WTC11 (cell line): ENCODE measurements around the gene TRNP1. TPM values are rescaled to one million over a fixed set of nuclear protein-coding genes. Genes with fewer than 3 reads are reported as not detected.
A peak's percentile ranks its signal among the peaks of the same experiment; 100 is the strongest.

ENCODE experiments used
- GRHL2 ChIP-seq: fragments of 250-450 bp; sonication (Bioruptor Pico); IDR thresholded peaks from 2 replicates; pipeline ENCODE4 v1.8.0; 2022; ENCODE audit warnings: mild to moderate bottlenecking, moderate library complexity; ENCODE audit not compliant: insufficient replicate concordance, severe bottlenecking
- GTF2I ChIP-seq: fragments of 250-450 bp; sonication (Bioruptor Pico); conservative IDR thresholded peaks from 2 replicates; pipeline ENCODE4 v1.4.0; 2021; ENCODE audit warnings: mild to moderate bottlenecking
- JUN ChIP-seq: sonication (generic); formaldehyde crosslinking; IDR thresholded peaks from 2 replicates; pipeline ENCODE4 v1.8.0; 2023; ENCODE audit warnings: mild to moderate bottlenecking, missing genetic modification reagents
- KAT7 ChIP-seq: sonication (generic); formaldehyde crosslinking; IDR thresholded peaks from 2 replicates; pipeline ENCODE4 v1.8.1; 2023; ENCODE audit warnings: missing genetic modification reagents, mild to moderate bottlenecking, borderline replicate concordance
- NFATC4 ChIP-seq: fragments of 250-450 bp; sonication (Bioruptor Pico); IDR thresholded peaks from 2 replicates; pipeline ENCODE4 v1.9.0; 2021; ENCODE audit warnings: mild to moderate bottlenecking
- OVOL2 ChIP-seq: fragments of 250-450 bp; sonication (Bioruptor Pico); IDR thresholded peaks from 2 replicates; pipeline ENCODE4 v1.9.0; 2021; ENCODE audit warnings: mild to moderate bottlenecking, borderline replicate concordance
- PRRX2 ChIP-seq: fragments of 250-450 bp; sonication (Bioruptor Pico); IDR thresholded peaks from 2 replicates; pipeline ENCODE4 v1.8.0; 2021; ENCODE audit warnings: mild to moderate bottlenecking
- RORB ChIP-seq: fragments of 250-450 bp; sonication (Bioruptor Pico); IDR thresholded peaks from 2 replicates; pipeline ENCODE4 v1.9.0; 2021; ENCODE audit warnings: mild to moderate bottlenecking
- TP53 ChIP-seq: sonication (generic); formaldehyde crosslinking; IDR thresholded peaks from 2 replicates; pipeline ENCODE4 v1.8.1; 2023; ENCODE audit warnings: mild to moderate bottlenecking, missing genetic modification reagents
- ZNF219 ChIP-seq: sonication (generic); formaldehyde crosslinking; IDR thresholded peaks from 2 replicates; pipeline ENCODE4 v1.8.0; 2023; ENCODE audit warnings: missing genetic modification reagents, mild to moderate bottlenecking, borderline replicate concordance
- ZNF671 ChIP-seq: fragments of 250-450 bp; sonication (Bioruptor Pico); IDR thresholded peaks from 2 replicates; pipeline ENCODE4 v1.8.0; 2021; ENCODE audit warnings: mild to moderate bottlenecking
- total RNA-seq: library from RNA; stranded (reverse); gene quantifications from 3 replicates; pipeline ENCODE4 v1.2.3, GENCODE V29; 2021
- TF ChIP-seq, protein P1 (sequence below): fragments of 250-450 bp; sonication (Bioruptor Pico); IDR thresholded peaks from 2 replicates; pipeline ENCODE4 v1.8.0; 2021; ENCODE audit warnings: mild to moderate bottlenecking
- TF ChIP-seq, protein P2 (sequence below): fragments of 250-450 bp; sonication (Bioruptor Pico); IDR thresholded peaks from 2 replicates; pipeline ENCODE4 v1.9.0; 2021; ENCODE audit warnings: moderate library complexity, mild to moderate bottlenecking, inconsistent platforms, borderline replicate concordance
- TF ChIP-seq, protein P3 (sequence below): sonication (generic); formaldehyde crosslinking; IDR thresholded peaks from 2 replicates; pipeline ENCODE4 v1.8.0; 2022; ENCODE audit warnings: missing genetic modification reagents
- TF ChIP-seq, protein P4 (sequence below): sonication (generic); formaldehyde crosslinking; IDR thresholded peaks from 2 replicates; pipeline ENCODE4 v1.8.0; 2022; ENCODE audit warnings: mild to moderate bottlenecking, missing genetic modification reagents
- TF ChIP-seq, protein P5 (sequence below): sonication (generic); formaldehyde crosslinking; IDR thresholded peaks from 2 replicates; pipeline ENCODE4 v1.8.1; 2022; ENCODE audit warnings: mild to moderate bottlenecking, missing genetic modification reagents, moderate library complexity, borderline replicate concordance
- TF ChIP-seq, protein P6 (sequence below): sonication (generic); formaldehyde crosslinking; IDR thresholded peaks from 2 replicates; pipeline ENCODE4 v1.8.1; 2023; ENCODE audit warnings: mild to moderate bottlenecking, missing genetic modification reagents
- TF ChIP-seq, protein P7 (sequence below): fragments of 250-450 bp; sonication (Bioruptor Pico); IDR thresholded peaks from 2 replicates; pipeline ENCODE4 v1.9.0; 2021; ENCODE audit warnings: mild to moderate bottlenecking, borderline replicate concordance
- TF ChIP-seq, protein P8 (sequence below): fragments of 250-450 bp; sonication (Bioruptor Pico); IDR thresholded peaks from 2 replicates; pipeline ENCODE4 v2.1.2; 2022; ENCODE audit warnings: mild to moderate bottlenecking, moderate library complexity
- TF ChIP-seq, protein P9 (sequence below): sonication (generic); formaldehyde crosslinking; IDR thresholded peaks from 2 replicates; pipeline ENCODE4 v1.8.0; 2022; ENCODE audit warnings: mild to moderate bottlenecking, missing genetic modification reagents

The TRNP1 gene
- total RNA-seq, 1 experiment from 2014 or later, result 37.6 TPM

DNA sequence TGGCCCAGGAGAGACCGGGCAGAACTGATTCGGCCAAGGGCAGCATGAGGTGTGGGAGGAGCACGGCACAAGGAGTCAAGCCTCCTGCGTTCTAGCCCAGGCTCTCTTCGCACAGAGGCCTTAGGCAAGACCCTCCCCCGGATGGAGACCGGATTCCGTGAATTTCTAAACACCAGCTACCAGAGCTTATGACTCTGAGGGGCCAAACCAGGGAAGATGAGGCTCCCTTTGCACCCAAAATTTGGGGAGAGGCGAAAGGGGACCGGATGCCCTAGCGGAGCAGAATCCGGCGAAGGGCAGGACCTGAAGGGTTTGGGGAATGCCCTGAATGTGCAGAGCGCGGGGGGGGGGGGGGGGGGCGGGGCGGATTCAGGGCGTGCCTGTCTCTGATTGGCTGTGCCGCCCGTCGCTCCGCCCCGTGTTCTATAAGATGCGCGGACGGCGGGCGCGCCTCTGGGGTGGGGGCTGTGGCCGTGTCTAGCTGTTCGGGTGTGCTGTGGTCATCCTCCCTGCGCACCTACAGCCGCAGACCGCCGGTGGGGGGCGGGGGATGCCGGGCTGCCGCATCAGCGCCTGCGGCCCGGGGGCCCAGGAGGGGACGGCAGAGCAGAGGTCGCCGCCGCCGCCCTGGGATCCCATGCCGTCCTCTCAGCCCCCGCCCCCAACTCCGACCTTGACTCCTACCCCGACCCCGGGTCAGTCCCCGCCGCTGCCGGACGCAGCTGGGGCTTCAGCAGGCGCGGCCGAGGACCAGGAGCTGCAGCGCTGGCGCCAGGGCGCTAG, at the start of gene TRNP1 (continued):
- TF ChIP-seq, protein P1, sequence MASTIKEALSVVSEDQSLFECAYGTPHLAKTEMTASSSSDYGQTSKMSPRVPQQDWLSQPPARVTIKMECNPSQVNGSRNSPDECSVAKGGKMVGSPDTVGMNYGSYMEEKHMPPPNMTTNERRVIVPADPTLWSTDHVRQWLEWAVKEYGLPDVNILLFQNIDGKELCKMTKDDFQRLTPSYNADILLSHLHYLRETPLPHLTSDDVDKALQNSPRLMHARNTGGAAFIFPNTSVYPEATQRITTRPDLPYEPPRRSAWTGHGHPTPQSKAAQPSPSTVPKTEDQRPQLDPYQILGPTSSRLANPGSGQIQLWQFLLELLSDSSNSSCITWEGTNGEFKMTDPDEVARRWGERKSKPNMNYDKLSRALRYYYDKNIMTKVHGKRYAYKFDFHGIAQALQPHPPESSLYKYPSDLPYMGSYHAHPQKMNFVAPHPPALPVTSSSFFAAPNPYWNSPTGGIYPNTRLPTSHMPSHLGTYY (CRISPR knock-in tag), result peak; percentile 86; the same call in 1 of the 2 replicates
- TF ChIP-seq OVOL2 (CRISPR knock-in tag), result no peak
- TF ChIP-seq, protein P2, sequence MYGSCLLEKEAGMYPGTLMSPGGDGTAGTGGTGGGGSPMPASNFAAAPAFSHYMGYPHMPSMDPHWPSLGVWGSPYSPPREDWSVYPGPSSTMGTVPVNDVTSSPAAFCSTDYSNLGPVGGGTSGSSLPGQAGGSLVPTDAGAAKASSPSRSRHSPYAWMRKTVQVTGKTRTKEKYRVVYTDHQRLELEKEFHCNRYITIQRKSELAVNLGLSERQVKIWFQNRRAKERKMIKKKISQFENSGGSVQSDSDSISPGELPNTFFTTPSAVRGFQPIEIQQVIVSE (CRISPR knock-in tag), result no peak
- TF ChIP-seq, protein P3, sequence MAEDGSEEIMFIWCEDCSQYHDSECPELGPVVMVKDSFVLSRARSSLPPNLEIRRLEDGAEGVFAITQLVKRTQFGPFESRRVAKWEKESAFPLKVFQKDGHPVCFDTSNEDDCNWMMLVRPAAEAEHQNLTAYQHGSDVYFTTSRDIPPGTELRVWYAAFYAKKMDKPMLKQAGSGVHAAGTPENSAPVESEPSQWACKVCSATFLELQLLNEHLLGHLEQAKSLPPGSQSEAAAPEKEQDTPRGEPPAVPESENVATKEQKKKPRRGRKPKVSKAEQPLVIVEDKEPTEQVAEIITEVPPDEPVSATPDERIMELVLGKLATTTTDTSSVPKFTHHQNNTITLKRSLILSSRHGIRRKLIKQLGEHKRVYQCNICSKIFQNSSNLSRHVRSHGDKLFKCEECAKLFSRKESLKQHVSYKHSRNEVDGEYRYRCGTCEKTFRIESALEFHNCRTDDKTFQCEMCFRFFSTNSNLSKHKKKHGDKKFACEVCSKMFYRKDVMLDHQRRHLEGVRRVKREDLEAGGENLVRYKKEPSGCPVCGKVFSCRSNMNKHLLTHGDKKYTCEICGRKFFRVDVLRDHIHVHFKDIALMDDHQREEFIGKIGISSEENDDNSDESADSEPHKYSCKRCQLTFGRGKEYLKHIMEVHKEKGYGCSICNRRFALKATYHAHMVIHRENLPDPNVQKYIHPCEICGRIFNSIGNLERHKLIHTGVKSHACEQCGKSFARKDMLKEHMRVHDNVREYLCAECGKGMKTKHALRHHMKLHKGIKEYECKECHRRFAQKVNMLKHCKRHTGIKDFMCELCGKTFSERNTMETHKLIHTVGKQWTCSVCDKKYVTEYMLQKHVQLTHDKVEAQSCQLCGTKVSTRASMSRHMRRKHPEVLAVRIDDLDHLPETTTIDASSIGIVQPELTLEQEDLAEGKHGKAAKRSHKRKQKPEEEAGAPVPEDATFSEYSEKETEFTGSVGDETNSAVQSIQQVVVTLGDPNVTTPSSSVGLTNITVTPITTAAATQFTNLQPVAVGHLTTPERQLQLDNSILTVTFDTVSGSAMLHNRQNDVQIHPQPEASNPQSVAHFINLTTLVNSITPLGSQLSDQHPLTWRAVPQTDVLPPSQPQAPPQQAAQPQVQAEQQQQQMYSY, result 0 out of 2 replicates have a peak, but pooled peaks have one; percentile 14
- TF ChIP-seq, protein P4, sequence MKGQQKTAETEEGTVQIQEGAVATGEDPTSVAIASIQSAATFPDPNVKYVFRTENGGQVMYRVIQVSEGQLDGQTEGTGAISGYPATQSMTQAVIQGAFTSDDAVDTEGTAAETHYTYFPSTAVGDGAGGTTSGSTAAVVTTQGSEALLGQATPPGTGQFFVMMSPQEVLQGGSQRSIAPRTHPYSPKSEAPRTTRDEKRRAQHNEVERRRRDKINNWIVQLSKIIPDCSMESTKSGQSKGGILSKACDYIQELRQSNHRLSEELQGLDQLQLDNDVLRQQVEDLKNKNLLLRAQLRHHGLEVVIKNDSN (CRISPR knock-in tag), result no peak
- TF ChIP-seq, protein P5, sequence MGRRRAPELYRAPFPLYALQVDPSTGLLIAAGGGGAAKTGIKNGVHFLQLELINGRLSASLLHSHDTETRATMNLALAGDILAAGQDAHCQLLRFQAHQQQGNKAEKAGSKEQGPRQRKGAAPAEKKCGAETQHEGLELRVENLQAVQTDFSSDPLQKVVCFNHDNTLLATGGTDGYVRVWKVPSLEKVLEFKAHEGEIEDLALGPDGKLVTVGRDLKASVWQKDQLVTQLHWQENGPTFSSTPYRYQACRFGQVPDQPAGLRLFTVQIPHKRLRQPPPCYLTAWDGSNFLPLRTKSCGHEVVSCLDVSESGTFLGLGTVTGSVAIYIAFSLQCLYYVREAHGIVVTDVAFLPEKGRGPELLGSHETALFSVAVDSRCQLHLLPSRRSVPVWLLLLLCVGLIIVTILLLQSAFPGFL (CRISPR knock-in tag), result no peak
- TF ChIP-seq RORB, result no peak
- TF ChIP-seq PRRX2 (CRISPR knock-in tag), result peak; percentile 71; the same call in 1 of the 2 replicates
- TF ChIP-seq, protein P6, sequence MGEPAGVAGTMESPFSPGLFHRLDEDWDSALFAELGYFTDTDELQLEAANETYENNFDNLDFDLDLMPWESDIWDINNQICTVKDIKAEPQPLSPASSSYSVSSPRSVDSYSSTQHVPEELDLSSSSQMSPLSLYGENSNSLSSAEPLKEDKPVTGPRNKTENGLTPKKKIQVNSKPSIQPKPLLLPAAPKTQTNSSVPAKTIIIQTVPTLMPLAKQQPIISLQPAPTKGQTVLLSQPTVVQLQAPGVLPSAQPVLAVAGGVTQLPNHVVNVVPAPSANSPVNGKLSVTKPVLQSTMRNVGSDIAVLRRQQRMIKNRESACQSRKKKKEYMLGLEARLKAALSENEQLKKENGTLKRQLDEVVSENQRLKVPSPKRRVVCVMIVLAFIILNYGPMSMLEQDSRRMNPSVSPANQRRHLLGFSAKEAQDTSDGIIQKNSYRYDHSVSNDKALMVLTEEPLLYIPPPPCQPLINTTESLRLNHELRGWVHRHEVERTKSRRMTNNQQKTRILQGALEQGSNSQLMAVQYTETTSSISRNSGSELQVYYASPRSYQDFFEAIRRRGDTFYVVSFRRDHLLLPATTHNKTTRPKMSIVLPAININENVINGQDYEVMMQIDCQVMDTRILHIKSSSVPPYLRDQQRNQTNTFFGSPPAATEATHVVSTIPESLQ (CRISPR knock-in tag), result no peak
- TF ChIP-seq, protein P7, sequence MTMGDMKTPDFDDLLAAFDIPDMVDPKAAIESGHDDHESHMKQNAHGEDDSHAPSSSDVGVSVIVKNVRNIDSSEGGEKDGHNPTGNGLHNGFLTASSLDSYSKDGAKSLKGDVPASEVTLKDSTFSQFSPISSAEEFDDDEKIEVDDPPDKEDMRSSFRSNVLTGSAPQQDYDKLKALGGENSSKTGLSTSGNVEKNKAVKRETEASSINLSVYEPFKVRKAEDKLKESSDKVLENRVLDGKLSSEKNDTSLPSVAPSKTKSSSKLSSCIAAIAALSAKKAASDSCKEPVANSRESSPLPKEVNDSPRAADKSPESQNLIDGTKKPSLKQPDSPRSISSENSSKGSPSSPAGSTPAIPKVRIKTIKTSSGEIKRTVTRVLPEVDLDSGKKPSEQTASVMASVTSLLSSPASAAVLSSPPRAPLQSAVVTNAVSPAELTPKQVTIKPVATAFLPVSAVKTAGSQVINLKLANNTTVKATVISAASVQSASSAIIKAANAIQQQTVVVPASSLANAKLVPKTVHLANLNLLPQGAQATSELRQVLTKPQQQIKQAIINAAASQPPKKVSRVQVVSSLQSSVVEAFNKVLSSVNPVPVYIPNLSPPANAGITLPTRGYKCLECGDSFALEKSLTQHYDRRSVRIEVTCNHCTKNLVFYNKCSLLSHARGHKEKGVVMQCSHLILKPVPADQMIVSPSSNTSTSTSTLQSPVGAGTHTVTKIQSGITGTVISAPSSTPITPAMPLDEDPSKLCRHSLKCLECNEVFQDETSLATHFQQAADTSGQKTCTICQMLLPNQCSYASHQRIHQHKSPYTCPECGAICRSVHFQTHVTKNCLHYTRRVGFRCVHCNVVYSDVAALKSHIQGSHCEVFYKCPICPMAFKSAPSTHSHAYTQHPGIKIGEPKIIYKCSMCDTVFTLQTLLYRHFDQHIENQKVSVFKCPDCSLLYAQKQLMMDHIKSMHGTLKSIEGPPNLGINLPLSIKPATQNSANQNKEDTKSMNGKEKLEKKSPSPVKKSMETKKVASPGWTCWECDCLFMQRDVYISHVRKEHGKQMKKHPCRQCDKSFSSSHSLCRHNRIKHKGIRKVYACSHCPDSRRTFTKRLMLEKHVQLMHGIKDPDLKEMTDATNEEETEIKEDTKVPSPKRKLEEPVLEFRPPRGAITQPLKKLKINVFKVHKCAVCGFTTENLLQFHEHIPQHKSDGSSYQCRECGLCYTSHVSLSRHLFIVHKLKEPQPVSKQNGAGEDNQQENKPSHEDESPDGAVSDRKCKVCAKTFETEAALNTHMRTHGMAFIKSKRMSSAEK (CRISPR knock-in tag), result no peak
- TF ChIP-seq, protein P8, sequence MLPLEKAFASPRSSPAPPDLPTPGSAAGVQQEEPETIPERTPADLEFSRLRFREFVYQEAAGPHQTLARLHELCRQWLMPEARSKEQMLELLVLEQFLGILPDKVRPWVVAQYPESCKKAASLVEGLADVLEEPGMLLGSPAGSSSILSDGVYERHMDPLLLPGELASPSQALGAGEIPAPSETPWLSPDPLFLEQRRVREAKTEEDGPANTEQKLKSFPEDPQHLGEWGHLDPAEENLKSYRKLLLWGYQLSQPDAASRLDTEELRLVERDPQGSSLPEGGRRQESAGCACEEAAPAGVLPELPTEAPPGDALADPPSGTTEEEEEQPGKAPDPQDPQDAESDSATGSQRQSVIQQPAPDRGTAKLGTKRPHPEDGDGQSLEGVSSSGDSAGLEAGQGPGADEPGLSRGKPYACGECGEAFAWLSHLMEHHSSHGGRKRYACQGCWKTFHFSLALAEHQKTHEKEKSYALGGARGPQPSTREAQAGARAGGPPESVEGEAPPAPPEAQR, result no peak
- TF ChIP-seq ZNF671, result peak; percentile 90
- TF ChIP-seq, protein P9, sequence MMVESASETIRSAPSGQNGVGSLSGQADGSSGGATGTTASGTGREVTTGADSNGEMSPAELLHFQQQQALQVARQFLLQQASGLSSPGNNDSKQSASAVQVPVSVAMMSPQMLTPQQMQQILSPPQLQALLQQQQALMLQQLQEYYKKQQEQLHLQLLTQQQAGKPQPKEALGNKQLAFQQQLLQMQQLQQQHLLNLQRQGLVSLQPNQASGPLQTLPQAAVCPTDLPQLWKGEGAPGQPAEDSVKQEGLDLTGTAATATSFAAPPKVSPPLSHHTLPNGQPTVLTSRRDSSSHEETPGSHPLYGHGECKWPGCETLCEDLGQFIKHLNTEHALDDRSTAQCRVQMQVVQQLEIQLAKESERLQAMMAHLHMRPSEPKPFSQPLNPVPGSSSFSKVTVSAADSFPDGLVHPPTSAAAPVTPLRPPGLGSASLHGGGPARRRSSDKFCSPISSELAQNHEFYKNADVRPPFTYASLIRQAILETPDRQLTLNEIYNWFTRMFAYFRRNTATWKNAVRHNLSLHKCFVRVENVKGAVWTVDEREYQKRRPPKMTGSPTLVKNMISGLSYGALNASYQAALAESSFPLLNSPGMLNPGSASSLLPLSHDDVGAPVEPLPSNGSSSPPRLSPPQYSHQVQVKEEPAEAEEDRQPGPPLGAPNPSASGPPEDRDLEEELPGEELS, result no peak; the same call in 1 of the 2 replicates
- no peak for TF ChIP-seq GRHL2 (CRISPR knock-in tag)
- TF ChIP-seq GTF2I, result peak; percentile 38; the same call in 1 of the 2 replicates
- TF ChIP-seq TP53 (CRISPR knock-in tag), result peak; percentile 66; the same call in 1 of the 2 replicates
- no peak for TF ChIP-seq ZNF219 (CRISPR knock-in tag)
- peak; percentile 85; the same call in 1 of the 2 replicates for TF ChIP-seq NFATC4 (CRISPR knock-in tag)
- TF ChIP-seq KAT7 (CRISPR knock-in tag), result peak; percentile 44; the same call in 1 of the 2 replicates
- no peak for TF ChIP-seq JUN
